Subcutaneous abdominal adipose tissue (tissue), 5 donors: ENCODE results near the gene NET1.

ENCODE experiments used
- H3K27ac ChIP-seq: one replicate; pipeline ENCODE4 v1.7.0; 2013; ENCODE audit warnings: low read depth, mild to moderate bottlenecking, inconsistent platforms, low read length, moderate library complexity
- H3K27me3 ChIP-seq, 5 donors: one replicate each; pipeline ENCODE4 v1.7.0; 2013; ENCODE audit warnings: low read length in 5 of 5, inconsistent platforms in 1 of 5; ENCODE audit not compliant: control insufficient read depth in 5 of 5, insufficient read depth in 4 of 5
- H3K36me3 ChIP-seq, 5 donors: one replicate each; pipeline ENCODE4 v1.7.0; 2013; ENCODE audit warnings: low read length in 5 of 5; ENCODE audit not compliant: control insufficient read depth in 5 of 5, insufficient read depth in 5 of 5
- H3K4me1 ChIP-seq, 5 donors: one replicate each; pipeline ENCODE4 v1.7.0; 2013; ENCODE audit warnings: low read length in 5 of 5, mild to moderate bottlenecking in 3 of 5, moderate library complexity in 1 of 5; ENCODE audit not compliant: control insufficient read depth in 5 of 5, insufficient read depth in 5 of 5
- H3K4me3 ChIP-seq, 5 donors: one replicate each; pipeline ENCODE4 v1.7.0; 2013; ENCODE audit warnings: low read length in 5 of 5, low read depth in 1 of 5
- H3K9ac ChIP-seq, 5 donors: one replicate each; pipeline ENCODE4 v1.7.0; 2013; ENCODE audit warnings: low read length in 5 of 5, mild to moderate bottlenecking in 4 of 5, moderate library complexity in 3 of 5
- H3K9me3 ChIP-seq, 5 donors: one replicate each; pipeline ENCODE4 v1.7.0; 2013; ENCODE audit warnings: low read length in 5 of 5; ENCODE audit not compliant: control insufficient read depth in 5 of 5
- donor health status: healthy.
- donor health status: healthy.
- donor health status: healthy.
- donor health status: healthy.
- donor health status: healthy.

NET1 gene

GRCh38 chr10:5461203-5461588 lies 48.8 kb downstream of the NET1 start:
- Histone ChIP-seq H3K4me3 (no peak overlapping the region), H3K4me1 (peaks cover 0 to 47% (median 30%) of the 10 kb centered on the region in 5 donors), H3K9ac (no peak overlapping the region), H3K9me3 (no peaks in the 10 kb centered on the region), H3K36me3 (peaks cover 10 to 41% (median 25%) of the 10 kb centered on the region in 5 donors), H3K27me3 (no peaks in the 10 kb centered on the region), H3K27ac (peak overlapping the region; percentile 65)

- Histone ChIP-seq H3K4me1 (peaks cover 0 to 54% (median 39%) of the 10 kb centered on the region in 5 donors), H3K4me3 (peak overlapping the region in 3 of 5 donors; percentile 12 to 26 (median 14)), H3K36me3 (peaks cover 1 to 32% (median 16%) of the 10 kb centered on the region in 5 donors), H3K9ac (peak overlapping the region in 4 of 5 donors; percentile 11 to 54 (median 30)), H3K27me3 (no peaks in the 10 kb centered on the region), H3K27ac (peak overlapping the region; percentile 65), H3K9me3 (no peaks in the 10 kb centered on the region)
Measured at GRCh38 chr10:5461914-5462840, 49.8 kb downstream of the NET1 start.

GRCh38 chr10:5462841-5463293 lies 50.5 kb downstream of the NET1 start:
- H3K9ac ChIP-seq, result peak overlapping the region in 1 of 5 donors; percentile 11
- H3K36me3 ChIP-seq, result peaks cover 0 to 26% (median 14%) of the 10 kb centered on the region in 5 donors
- H3K4me3 ChIP-seq, result no peak overlapping the region
- H3K4me1 ChIP-seq, result peaks cover 0 to 51% (median 39%) of the 10 kb centered on the region in 5 donors
- H3K27me3 ChIP-seq, result no peaks in the 10 kb centered on the region
- H3K9me3 ChIP-seq, result peaks cover 0 to 3% (median 1%) of the 10 kb centered on the region in 5 donors
- peak overlapping the region; percentile 65 for H3K27ac ChIP-seq

GRCh38 chr10:5464546-5464945 lies 52.2 kb downstream of the NET1 start:
- Histone ChIP-seq H3K27me3 (no peaks in the 10 kb centered on the region), H3K4me3 (no peak overlapping the region), H3K9me3 (peaks cover 0 to 12% (median 10%) of the 10 kb centered on the region in 5 donors), H3K4me1 (peaks cover 0 to 64% (median 48%) of the 10 kb centered on the region in 5 donors), H3K36me3 (peaks cover 0 to 11% (median 2%) of the 10 kb centered on the region in 5 donors), H3K27ac (no peak overlapping the region), H3K9ac (no peak overlapping the region)

GRCh38 chr10:5465976-5466450 lies 53.7 kb downstream of the NET1 start:
- Histone ChIP-seq H3K9me3 (peaks cover 0 to 12% (median 10%) of the 10 kb centered on the region in 5 donors), H3K9ac (no peak overlapping the region), H3K4me3 (no peak overlapping the region), H3K4me1 (peaks cover 0 to 61% (median 46%) of the 10 kb centered on the region in 5 donors), H3K27ac (no peak overlapping the region), H3K36me3 (no peaks in the 10 kb centered on the region), H3K27me3 (no peaks in the 10 kb centered on the region)

- no peak overlapping the region for H3K4me3 ChIP-seq
- peak overlapping the region; percentile 23 for H3K27ac ChIP-seq
Measured at GRCh38 chr10:5466451-5467206, 54.3 kb downstream of the NET1 start.

GRCh38 chr10:5467207-5467535 lies 54.8 kb downstream of the NET1 start:
- Histone ChIP-seq H3K36me3 (no peaks in the 10 kb centered on the region), H3K27ac (peak overlapping the region; percentile 23), H3K4me3 (no peak overlapping the region), H3K4me1 (peaks cover 0 to 52% (median 35%) of the 10 kb centered on the region in 5 donors), H3K27me3 (no peaks in the 10 kb centered on the region), H3K9me3 (peaks cover 0 to 12% (median 10%) of the 10 kb centered on the region in 5 donors), H3K9ac (no peak overlapping the region)

More at GRCh38 chr10:5466451-5467206, 54.3 kb downstream of the NET1 start:
- peaks cover 0 to 57% (median 40%) of the 10 kb centered on the region in 5 donors for H3K4me1 ChIP-seq
- H3K36me3 ChIP-seq, result no peaks in the 10 kb centered on the region
- no peak overlapping the region for H3K9ac ChIP-seq
- H3K27me3 ChIP-seq, result no peaks in the 10 kb centered on the region
- H3K9me3 ChIP-seq, result peaks cover 0 to 12% (median 10%) of the 10 kb centered on the region in 5 donors

- H3K9me3 ChIP-seq, result peaks cover 0 to 12% (median 10%) of the 10 kb centered on the region in 5 donors
- H3K36me3 ChIP-seq, result no peaks in the 10 kb centered on the region
- H3K4me3 ChIP-seq, result peak overlapping the region in 1 of 5 donors; percentile 4
- H3K9ac ChIP-seq, result no peak overlapping the region
- H3K27me3 ChIP-seq, result no peaks in the 10 kb centered on the region
- peak overlapping the region; percentile 23 for H3K27ac ChIP-seq
- peaks cover 0 to 46% (median 30%) of the 10 kb centered on the region in 5 donors for H3K4me1 ChIP-seq
Measured at GRCh38 chr10:5467634-5468255, 55.4 kb downstream of the NET1 start.

- Histone ChIP-seq H3K36me3 (no peaks in the 10 kb centered on the region), H3K27me3 (no peaks in the 10 kb centered on the region), H3K9ac (no peak overlapping the region), H3K4me1 (peaks cover 0 to 43% (median 26%) of the 10 kb centered on the region in 5 donors), H3K9me3 (peaks cover 0 to 12% (median 10%) of the 10 kb centered on the region in 5 donors), H3K27ac (no peak overlapping the region), H3K4me3 (peak overlapping the region in 2 of 5 donors; percentile 4 to 17)
Measured at GRCh38 chr10:5468262-5469106, 56.1 kb downstream of the NET1 start.
